GM12878 (cell line): ENCODE data around the gene TIMM22. TPM values are rescaled to one million over a fixed set of nuclear protein-coding genes. Genes with fewer than 3 reads are reported as not detected.

Source experiments
- ATAC-seq: fragments of 200-7000 bp; cut with Tn5 transposase; 3 replicates; pipeline ENCODE4 v1.9.1; 2020; ENCODE audit warnings: mild to moderate bottlenecking, moderate library complexity
- BruUV-seq: library from RNA; stranded (reverse); fragments of 400-500 nt; replicated peaks from 2 replicates; lab custom pipeline; 2021; lab: Mats Ljungman, UMichigan
- CTCF ChIA-PET: fragments of 300-600 bp; sonication (Branson Sonifier 250); formaldehyde crosslinking; extraction: SDS; loops from one replicate; lab custom pipeline; 2021; ENCODE audit warnings: inconsistent platforms; lab: Yijun Ruan, JAX
- POLR2A ChIA-PET: fragments of 350-600 bp; formaldehyde crosslinking; extraction: SDS; loops from one replicate; lab custom pipeline; 2021; ENCODE audit warnings: inconsistent platforms; lab: Charles Lee
- RAD21 ChIA-PET: fragments of 300-600 bp; sonication (Branson Sonifier 250); formaldehyde crosslinking; loops from one replicate; lab custom pipeline; 2023; ENCODE audit warnings: antibody characterized with exemption; ENCODE audit not compliant: unreplicated experiment; lab: Charles Lee
- SMC1A ChIA-PET: fragments of 300-600 bp; sonication (Branson Sonifier 250); formaldehyde crosslinking; loops from one replicate; lab custom pipeline; 2023; ENCODE audit not compliant: unreplicated experiment, uncharacterized antibody; lab: Charles Lee
- DNase-seq: peaks from one replicate; pipeline ENCODE4 v3.0.0-alpha.2; 2011; ENCODE audit warnings: low read depth, low spot score
- FAIRE-seq: peaks from 3 replicates; lab custom pipeline; 2011; peaks lifted over from hg19 to GRCh38; lab: Jason Lieb, UNC
- H2AFZ ChIP-seq: 2 replicates; pipeline ENCODE4 v1.6.0; 2011; ENCODE audit warnings: low read depth, low read length, control low read depth; ENCODE audit not compliant: control insufficient read depth
- H3K27ac ChIP-seq: 2 replicates; pipeline ENCODE4 v1.5.1; 2011; ENCODE audit warnings: control low read depth; ENCODE audit not compliant: control insufficient read depth, insufficient read depth
- H3K27me3 ChIP-seq, 2 experiments: replicated peaks in 1 of 2; 2 replicates each; pipeline versions ENCODE4 v1.6.0 to v1.6.1; 2011; ENCODE audit warnings: low read length in 1 of 2; ENCODE audit not compliant: control insufficient read depth in 2 of 2, insufficient read depth in 2 of 2
- H3K36me3 ChIP-seq, 2 experiments: 2 replicates each; pipeline ENCODE4 v1.5.1; 2011; ENCODE audit warnings: low read length in 1 of 2; ENCODE audit not compliant: control insufficient read depth in 2 of 2, insufficient read depth in 2 of 2
- H3K4me1 ChIP-seq: 2 replicates; pipeline ENCODE4 v1.6.1; 2011; ENCODE audit warnings: mild to moderate bottlenecking, low read length, moderate library complexity, mixed read lengths; ENCODE audit not compliant: control insufficient read depth, insufficient read depth
- H3K4me2 ChIP-seq: 2 replicates; pipeline ENCODE4 v1.6.0; 2011; ENCODE audit warnings: control low read depth; ENCODE audit not compliant: control insufficient read depth, insufficient read depth
- H3K4me3 ChIP-seq: fragments of 200-600 bp; sonication (generic); 2 replicates; pipeline ENCODE4 v1.5.1; 2016
- H3K79me2 ChIP-seq: 2 replicates; pipeline ENCODE4 v1.6.0; 2011; ENCODE audit warnings: low read length; ENCODE audit not compliant: control insufficient read depth, insufficient read depth
- H3K9ac ChIP-seq: 2 replicates; pipeline ENCODE4 v1.8.0; 2011; ENCODE audit warnings: low read length, control low read depth, mixed read lengths; ENCODE audit not compliant: control insufficient read depth, insufficient read depth
- H3K9me3 ChIP-seq: replicated peaks from 3 replicates; pipeline ENCODE4 v1.5.1; 2011; ENCODE audit warnings: mild to moderate bottlenecking, low read length; ENCODE audit not compliant: control insufficient read depth, insufficient read depth
- H4K20me1 ChIP-seq: 2 replicates; pipeline ENCODE4 v1.6.0; 2011; ENCODE audit not compliant: control insufficient read depth, insufficient read depth
- BACH1 ChIP-seq: fragments of 450-650 bp; IDR thresholded peaks from 2 replicates; pipeline ENCODE4 v1.6.1; 2017; ENCODE audit warnings: mild to moderate bottlenecking, borderline replicate concordance
- FOXK2 ChIP-seq: fragments of 450-650 bp; IDR thresholded peaks from 2 replicates; pipeline ENCODE4 v1.6.1; 2017; ENCODE audit warnings: mild to moderate bottlenecking, moderate library complexity
- GABPA ChIP-seq: IDR thresholded peaks from 2 replicates; pipeline ENCODE4 v1.6.1; 2014; ENCODE audit warnings: antibody characterized with exemption, low read depth, mild to moderate bottlenecking, inconsistent platforms
- HCFC1 ChIP-seq: fragments of 150-350 bp; IDR thresholded peaks from 2 replicates; pipeline ENCODE4 v1.6.1; 2014; ENCODE audit warnings: low read length
- IRF4 ChIP-seq: IDR thresholded peaks from 2 replicates; pipeline ENCODE4 v1.6.1; 2011; ENCODE audit warnings: low read depth, low read length
- KLF5 ChIP-seq: fragments of 450-650 bp; IDR thresholded peaks from 2 replicates; pipeline ENCODE4 v1.6.1; 2014; ENCODE audit warnings: mild to moderate bottlenecking; ENCODE audit not compliant: partially characterized antibody
- NFIC ChIP-seq: IDR thresholded peaks from 2 replicates; pipeline ENCODE4 v1.6.1; 2012; ENCODE audit warnings: low read depth, mild to moderate bottlenecking, inconsistent platforms, low read length, moderate library complexity
- RAD21 ChIP-seq: IDR thresholded peaks from 2 replicates; pipeline ENCODE4 v1.6.1; 2011; ENCODE audit warnings: mild to moderate bottlenecking, low read depth, low read length, moderate library complexity; ENCODE audit not compliant: insufficient read depth
- SIX5 ChIP-seq: IDR thresholded peaks from 2 replicates; pipeline ENCODE4 v1.6.1; 2011; ENCODE audit warnings: mild to moderate bottlenecking, low read depth, low read length, moderate library complexity; ENCODE audit not compliant: severe bottlenecking
- STAT1 ChIP-seq: fragments of 450-650 bp; conservative IDR thresholded peaks from 2 replicates; pipeline ENCODE4 v1.6.1; 2014; ENCODE audit warnings: antibody characterized with exemption, mild to moderate bottlenecking
- TCF12 ChIP-seq: IDR thresholded peaks from 2 replicates; pipeline ENCODE4 v1.6.1; 2011; ENCODE audit warnings: low read depth, mild to moderate bottlenecking, low read length
- ZNF24 ChIP-seq: fragments of 450-650 bp; IDR thresholded peaks from 2 replicates; pipeline ENCODE4 v1.6.1; 2017; ENCODE audit warnings: antibody characterized with exemption, mild to moderate bottlenecking
- ZNF274 ChIP-seq: IDR thresholded peaks from one replicate; pipeline ENCODE4 v1.8.0; 2011; ENCODE audit not compliant: insufficient read length, insufficient read depth
- WGBS: methylation state at CpG from one replicate; pipeline ENCODE4 v1.1.6; 2016; ENCODE audit warnings: low lambda C conversion rate; ENCODE audit not compliant: insufficient replicate concordance, insufficient coverage; ENCODE audit errors: missing lambda C conversion rate; 5-methylcytosine and 5-hydroxymethylcytosine counted together
- in situ Hi-C: fragments of 300-500 bp; cut with MboI; formaldehyde crosslinking; loops from 9 replicates; pipeline ENCODE4 v1.14.3; 2018; ENCODE audit warnings: mixed read lengths
- intact Hi-C: fragments of 100-400 bp; cut with micrococcal nuclease; formaldehyde crosslinking; loops from one replicate; pipeline ENCODE4 v1.14.2; 2022; ENCODE audit not compliant: unreplicated experiment
- polyA plus RNA-seq, 11 experiments: library from polyadenylated mRNA; depleted of rRNA in 4 of 11; unstranded in 6 of 11; stranded (reverse) in 5 of 11; fragments of >200 nt; fragmentation: Nextera tagmentation in 4 of 11; fragmentation: Illumina TruSeq in 1 of 11; extraction: Ambion mirVana in 4 of 11; extraction: Trizol in 1 of 11; gene quantifications; 1 replicate in 1 of 11; 2 replicates in 10 of 11; pipeline versions ENCODE4 v1.2.1 to v1.2.3, GENCODE V29; 2011 to 2016; ENCODE audit warnings: inconsistent platforms in 2 of 11, missing spikeins in 2 of 11, low read depth in 1 of 11
- total RNA-seq, 4 experiments: library from RNA; depleted of rRNA in 3 of 4; stranded (reverse); fragments of >200 nt in 3 of 4; fragmentation: Illumina TruSeq in 1 of 4; extraction: Trizol in 1 of 4; gene quantifications; 2 replicates each; pipeline versions ENCODE4 v1.2.1 to v1.2.3, GENCODE V29; 2013 to 2021
- TF ChIP-seq, protein P1 (sequence below): fragments of 150-350 bp; IDR thresholded peaks from 2 replicates; pipeline ENCODE4 v1.6.1; 2014; ENCODE audit warnings: mild to moderate bottlenecking, low read depth, low read length

The TIMM22 gene
- total and polyA plus RNA-seq, 10 of the 15 experiments (the other 5 are each of a cell fraction or from before 2014, with no cell fraction given) = 4.4 to 25.0 (median 10.6) TPM

GRCh38 chr17:1030684-1031532, 34.0 kb downstream of the TIMM22 start (continued):
- TF ChIP-seq SIX5 = no peak
- TF ChIP-seq STAT1 = no peak
- no peak for TF ChIP-seq ZNF24
- no peak for TF ChIP-seq HCFC1
- TF ChIP-seq, protein P1, sequence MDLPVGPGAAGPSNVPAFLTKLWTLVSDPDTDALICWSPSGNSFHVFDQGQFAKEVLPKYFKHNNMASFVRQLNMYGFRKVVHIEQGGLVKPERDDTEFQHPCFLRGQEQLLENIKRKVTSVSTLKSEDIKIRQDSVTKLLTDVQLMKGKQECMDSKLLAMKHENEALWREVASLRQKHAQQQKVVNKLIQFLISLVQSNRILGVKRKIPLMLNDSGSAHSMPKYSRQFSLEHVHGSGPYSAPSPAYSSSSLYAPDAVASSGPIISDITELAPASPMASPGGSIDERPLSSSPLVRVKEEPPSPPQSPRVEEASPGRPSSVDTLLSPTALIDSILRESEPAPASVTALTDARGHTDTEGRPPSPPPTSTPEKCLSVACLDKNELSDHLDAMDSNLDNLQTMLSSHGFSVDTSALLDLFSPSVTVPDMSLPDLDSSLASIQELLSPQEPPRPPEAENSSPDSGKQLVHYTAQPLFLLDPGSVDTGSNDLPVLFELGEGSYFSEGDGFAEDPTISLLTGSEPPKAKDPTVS = no peak
- no peak for TF ChIP-seq KLF5
- TF ChIP-seq, all 136 proteins: peak for 0

DNA sequence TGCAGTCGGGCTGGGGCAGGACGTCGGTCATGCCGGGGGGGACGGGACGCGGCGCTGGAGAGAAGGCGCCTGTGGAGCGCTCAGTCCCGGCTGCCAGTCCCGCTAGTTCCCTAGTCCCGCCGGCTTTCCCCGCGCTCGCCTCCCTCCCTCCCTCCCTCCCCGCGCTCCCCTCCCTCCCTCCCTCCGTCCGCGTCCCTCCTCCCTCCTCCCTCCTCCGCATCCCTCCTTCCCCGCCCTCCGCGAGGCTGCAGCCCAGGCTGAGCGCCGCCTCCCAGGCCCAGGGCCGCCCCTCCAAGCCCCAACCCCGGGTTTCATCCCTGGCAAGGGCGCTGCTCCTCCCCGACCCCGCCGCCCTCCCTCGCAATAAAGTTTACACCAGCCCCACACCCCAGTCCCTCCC, 34.8 kb downstream of the TIMM22 start:
- no peak for FAIRE-seq
- in situ Hi-C loops = no loop called here

More for the DNA sequence above, 34.8 kb downstream of the TIMM22 start:
- DNase-seq = no peak
- no peak overlapping the region for H3K9ac ChIP-seq
- ChIA-PET RAD21 (no interaction called here), CTCF (no interaction called here), SMC1A (no interaction called here), POLR2A (no interaction called here)
- no TSS peak for BruUV-seq
- intact Hi-C loops = no loop called here
- H3K27me3 ChIP-seq = no peaks in the 10 kb centered on the region
- no peak for TF ChIP-seq TCF12
- no peak for TF ChIP-seq ZNF274
- TF ChIP-seq FOXK2 = no peak
- no peak for TF ChIP-seq RAD21
- no peak for TF ChIP-seq NFIC
- TF ChIP-seq BACH1 = no peak
- no peak for TF ChIP-seq GABPA
- TF ChIP-seq IRF4 = no peak
- H4K20me1 ChIP-seq = no peaks in the 10 kb centered on the region
- no peak overlapping the region for H2AFZ ChIP-seq
- H3K4me2 ChIP-seq = no peak overlapping the region
- no peak overlapping the region for H3K27ac ChIP-seq
- no peak for ATAC-seq
- no peaks in the 10 kb centered on the region for H3K4me1 ChIP-seq
- H3K79me2 ChIP-seq = no peaks in the 10 kb centered on the region
- 100% methylated on average over 9 of the region's 35 CpGs for WGBS
- no peak overlapping the region for H3K4me3 ChIP-seq
- no peaks in the 10 kb centered on the region for H3K9me3 ChIP-seq
- H3K36me3 ChIP-seq = peaks cover 7 to 8% of the 10 kb centered on the region in 2 experiments; a peak in 3 of 4 replicates
